Left cardiac atrium (tissue), 4 donors: ENCODE results near the gene TK1. TPM values are rescaled to one million over a fixed set of nuclear protein-coding genes. Genes with fewer than 3 reads are reported as not detected.

Experiments used
- ATAC-seq, 2 donors: fragments of 200-7000 bp; cut with Tn5 transposase; one replicate each; pipeline ENCODE4 v1.9.1; 2020; ENCODE audit warnings: mild to moderate bottlenecking in 2 of 2, moderate library complexity in 2 of 2
- DNase-seq: peaks from one replicate; pipeline ENCODE4 v3.0.0-alpha.2; 2020
- intact Hi-C, 2 donors: fragments of 100-400 bp; cut with DNase I; formaldehyde crosslinking; loops; one replicate each; pipeline versions ENCODE4 v1.14.1 to v1.15.1; 2022 to 2023
- total RNA-seq, 2 donors: library from RNA; stranded (reverse); fragmentation: NEBNext Ultra II Directional; extraction: Animal tissue kit (Norgen Biotek cat#: 25700); gene quantifications; one replicate each; pipeline ENCODE4 v1.2.1, GENCODE V29; 2021
- donor health status: DM: no; HTN: yes; CAD: no.
- donor health status: DM: no; HTN: yes; CAD: no; lungs with severe emphysema.
- donor health status: DM: yes; HTN: yes; CAD: no.
- donor health status: Dilated cardiomyopathy.

Gene TK1
- total RNA-seq, 2 donors from 2014 or later, result 1.8 to 7.7 TPM

- no peak for DNase-seq
- intact Hi-C loops, result no loop called here
- ATAC-seq, result no peak
Measured at GRCh38 chr17:78166416-78166815, 20.4 kb downstream of the TK1 start.

- DNase-seq (no peak), ATAC-seq (no peak)
- intact Hi-C loops, result no loop called here
Measured at GRCh38 chr17:78164748-78165607, 21.9 kb downstream of the TK1 start.

- ATAC-seq (no peak), DNase-seq (no peak)
- intact Hi-C loops, result no loop called here
Measured at GRCh38 chr17:78163881-78164747, 22.7 kb downstream of the TK1 start.

- ATAC-seq (no peak), DNase-seq (no peak)
- intact Hi-C loops, result no loop called here
Measured at GRCh38 chr17:78159575-78160158, 27.2 kb downstream of the TK1 start.

- intact Hi-C loops, result no loop called here
- ATAC-seq, result peak in 1 of 2 donors; percentile 53
- DNase-seq, result no peak
Measured at GRCh38 chr17:78154903-78155811, 31.7 kb downstream of the TK1 start.

GRCh38 chr17:78151514-78152008, 35.3 kb downstream of the TK1 start:
- ATAC-seq (peak in 1 of 2 donors; percentile 34), DNase-seq (no peak)
- intact Hi-C loops, result no loop called here

GRCh38 chr17:78148286-78149016, 38.4 kb downstream of the TK1 start:
- intact Hi-C loops, result no loop called here
- ATAC-seq, result no peak
- DNase-seq, result no peak

- ATAC-seq (no peak), DNase-seq (no peak)
- intact Hi-C loops, result no loop called here
Measured at GRCh38 chr17:78147315-78147998, 39.4 kb downstream of the TK1 start.

GRCh38 chr17:78146881-78147280, 40.0 kb downstream of the TK1 start:
- ATAC-seq (no peak), DNase-seq (no peak)
- intact Hi-C loops, result no loop called here

GRCh38 chr17:78146471-78146869, 40.4 kb downstream of the TK1 start:
- DNase-seq, result no peak
- no peak for ATAC-seq

GRCh38 chr17:78144736-78145641, 41.9 kb downstream of the TK1 start:
- intact Hi-C loops, result no loop called here
- ATAC-seq (peak; percentile 4 to 69), DNase-seq (peak; percentile 16)

More at GRCh38 chr17:78146471-78146869, 40.4 kb downstream of the TK1 start:
- intact Hi-C loops, result no loop called here

GRCh38 chr17:78144147-78144719, 42.6 kb downstream of the TK1 start:
- peak; percentile 63 to 74 for ATAC-seq
- DNase-seq, result peak; percentile 88
- intact Hi-C loops, result no loop called here

- intact Hi-C loops, result no loop called here
- ATAC-seq (no peak), DNase-seq (no peak)
Measured at GRCh38 chr17:78143214-78144146, 43.4 kb downstream of the TK1 start.

- intact Hi-C loops, result no loop called here
- no peak for ATAC-seq
- peak; percentile 19 for DNase-seq
Measured at GRCh38 chr17:78142119-78142861, 44.6 kb downstream of the TK1 start.
